NCI-H2107 treated with DMSO at 0.1 percent for 48 hours (cell line): ENCODE measurements around the gene NID2.

Experiments used
- DNase-seq: peaks from one replicate; lab custom pipeline; 2025; ENCODE audit not compliant: unreplicated experiment; lab: John Stamatoyannopoulos, UW

NID2 gene

DNA sequence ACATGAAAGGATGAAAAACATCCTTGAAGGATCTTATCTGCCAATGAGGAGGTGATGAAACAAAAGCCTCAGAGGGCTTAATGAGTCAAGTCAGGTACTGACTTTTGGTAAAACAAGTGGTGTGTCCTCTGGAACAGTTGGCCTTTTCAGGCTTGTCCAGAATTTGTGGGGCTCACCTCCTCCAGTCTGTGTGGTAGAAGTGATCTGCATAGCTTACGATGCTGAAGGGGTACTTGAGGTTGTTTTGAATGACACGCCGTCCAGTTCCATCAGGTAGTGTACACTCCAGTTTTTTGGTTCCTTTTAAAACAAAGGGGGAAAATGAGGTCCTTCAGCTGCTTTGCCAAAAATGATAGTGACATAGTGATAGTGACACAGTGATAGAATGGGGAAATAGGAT is 62.5 kb downstream of the NID2 start:
- no peak for DNase-seq

DNA sequence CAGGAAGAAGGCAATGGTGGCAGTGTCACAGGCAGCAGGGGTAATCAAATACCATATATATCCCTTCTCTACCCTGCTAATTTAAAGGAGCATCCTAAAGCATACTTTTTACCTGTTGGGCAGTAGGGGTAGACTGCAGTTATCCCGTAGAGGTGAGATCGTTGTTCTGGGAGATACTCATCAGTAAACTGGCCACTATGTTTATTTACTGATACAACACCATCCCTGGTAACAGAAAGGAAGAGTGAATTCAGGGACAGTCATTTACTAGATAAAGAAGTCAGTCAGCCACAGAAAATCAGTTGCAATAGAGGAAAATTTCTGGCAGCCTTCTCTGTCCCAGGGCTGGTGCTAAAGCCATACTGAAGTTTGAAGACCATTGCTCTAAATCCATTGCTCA is 63.2 kb downstream of the NID2 start:
- no peak for DNase-seq

GRCh38 chr14:52003324-52003723 is 65.5 kb downstream of the NID2 start:
- DNase-seq, result no peak

DNA sequence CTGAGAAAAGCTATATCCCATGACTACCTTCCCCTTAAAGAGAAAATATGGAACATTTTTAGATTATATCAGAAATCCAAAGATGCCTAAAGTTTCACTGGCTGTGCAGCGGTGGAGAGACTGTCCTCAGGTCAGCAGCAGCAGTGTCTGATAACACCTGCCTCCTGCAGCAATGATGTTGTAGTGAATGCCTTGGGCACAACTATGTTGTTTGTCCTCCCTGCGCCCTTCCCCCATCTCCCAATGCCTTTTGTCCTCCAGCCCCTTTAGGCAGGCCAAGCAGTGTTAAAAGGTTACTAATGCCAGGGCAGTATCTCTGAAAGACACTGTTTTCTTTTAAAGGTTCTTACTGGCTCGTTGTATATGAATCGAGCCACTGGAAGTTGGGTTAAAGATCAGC is 66.3 kb downstream of the NID2 start:
- no peak for DNase-seq

DNA sequence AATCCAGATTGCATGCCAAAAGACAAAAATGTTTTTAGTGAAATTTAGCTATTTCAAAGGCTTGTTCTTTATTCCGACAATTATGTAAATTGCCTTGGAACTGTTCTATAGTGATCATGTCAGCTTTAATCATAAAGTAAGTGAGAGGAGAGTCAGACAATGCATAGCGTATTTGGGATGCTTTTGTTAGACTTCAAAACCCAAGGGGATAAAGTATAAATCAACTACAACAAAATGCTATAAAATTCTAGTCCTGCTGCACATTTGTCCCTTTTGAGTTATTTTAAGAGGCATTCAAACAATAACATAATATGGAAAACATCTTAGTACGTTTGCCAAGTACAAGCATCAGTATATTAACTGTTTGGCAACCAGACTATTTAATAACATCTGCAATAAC is 68.2 kb downstream of the NID2 start:
- DNase-seq, result no peak

GRCh38 chr14:52000019-52000582 is 68.8 kb downstream of the NID2 start:
- no peak for DNase-seq

DNA sequence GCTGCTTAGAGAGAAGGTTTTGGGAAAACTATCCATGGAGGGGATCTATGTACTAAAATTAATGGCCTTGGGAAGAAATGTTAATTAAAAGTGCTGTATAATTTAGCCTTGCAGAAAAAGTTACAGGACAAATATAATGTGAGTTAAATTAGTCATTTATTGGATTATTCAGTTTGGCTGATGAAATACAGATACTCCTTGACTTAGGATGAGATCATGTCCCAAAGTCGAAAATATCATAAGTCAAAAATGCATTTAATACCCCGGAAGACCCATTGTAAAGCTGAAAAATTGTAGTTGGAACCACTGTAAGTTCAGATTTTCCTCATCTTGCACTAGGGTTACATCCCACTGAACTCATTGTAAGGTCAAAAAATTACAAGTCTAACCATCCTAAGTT is 69.8 kb downstream of the NID2 start:
- DNase-seq, result no peak

- DNase-seq, result no peak
Measured at GRCh38 chr14:51998348-51998747, 70.5 kb downstream of the NID2 start.

DNA sequence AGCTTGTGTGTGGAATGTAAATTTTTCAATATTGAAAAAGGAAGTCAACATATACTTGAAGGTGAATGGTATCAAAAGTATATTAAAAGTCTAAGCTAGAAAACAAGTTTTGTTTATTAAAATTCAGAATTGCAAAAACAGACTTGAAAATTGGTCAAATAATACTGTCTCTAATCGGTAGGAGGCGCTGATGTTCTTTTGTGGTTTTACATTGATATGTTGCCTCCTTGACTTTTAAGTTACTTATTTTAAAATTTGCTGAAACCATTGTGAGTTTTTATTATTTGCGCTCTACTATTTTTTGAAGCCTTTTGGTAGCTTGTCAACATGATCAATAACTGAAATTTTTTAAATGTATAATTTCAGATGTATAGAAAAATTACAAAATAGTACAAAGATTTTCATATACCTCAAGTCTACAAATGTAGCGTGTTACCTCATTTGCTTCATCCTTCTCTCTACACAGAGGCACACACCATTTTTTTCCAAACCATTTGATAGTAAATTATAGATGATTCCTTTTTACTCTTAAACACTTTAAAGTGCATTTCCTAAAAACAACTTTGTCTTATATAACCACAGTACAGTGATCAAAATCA is 72.6 kb downstream of the NID2 start:
- DNase-seq, result no peak

DNA sequence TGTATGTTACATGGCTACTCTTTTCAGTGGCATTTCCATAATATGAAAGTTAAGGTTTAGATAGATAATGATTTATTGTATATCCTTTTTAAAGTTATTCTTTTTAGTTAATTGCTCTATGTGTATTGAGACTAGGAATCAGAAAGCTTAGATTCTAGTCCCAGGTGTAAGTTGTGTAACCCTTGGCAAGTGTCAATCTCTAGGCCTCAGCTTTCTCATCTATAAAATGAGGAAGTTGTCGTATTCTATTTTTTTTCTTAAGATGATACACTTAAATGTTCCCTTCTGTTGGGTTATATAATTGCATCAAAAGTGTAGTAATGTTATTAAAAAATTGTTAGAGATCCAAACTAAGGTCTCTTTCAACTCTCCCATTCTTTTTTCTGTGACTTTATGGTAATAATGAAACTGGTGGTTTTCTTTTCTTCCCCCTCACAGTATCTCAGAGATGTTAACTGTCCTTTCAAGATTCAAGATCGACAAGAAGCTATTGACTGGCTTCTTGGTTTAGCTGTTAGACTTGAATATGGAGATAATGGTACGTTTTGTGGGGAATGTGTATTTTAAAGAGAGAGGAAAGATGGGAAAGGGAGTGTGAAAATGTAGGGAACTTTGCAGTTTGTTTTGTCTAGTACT is 75.5 kb downstream of the NID2 start:
- no peak for DNase-seq

- no peak for DNase-seq
Measured at GRCh38 chr14:51990488-51990887, 78.4 kb downstream of the NID2 start.

DNA sequence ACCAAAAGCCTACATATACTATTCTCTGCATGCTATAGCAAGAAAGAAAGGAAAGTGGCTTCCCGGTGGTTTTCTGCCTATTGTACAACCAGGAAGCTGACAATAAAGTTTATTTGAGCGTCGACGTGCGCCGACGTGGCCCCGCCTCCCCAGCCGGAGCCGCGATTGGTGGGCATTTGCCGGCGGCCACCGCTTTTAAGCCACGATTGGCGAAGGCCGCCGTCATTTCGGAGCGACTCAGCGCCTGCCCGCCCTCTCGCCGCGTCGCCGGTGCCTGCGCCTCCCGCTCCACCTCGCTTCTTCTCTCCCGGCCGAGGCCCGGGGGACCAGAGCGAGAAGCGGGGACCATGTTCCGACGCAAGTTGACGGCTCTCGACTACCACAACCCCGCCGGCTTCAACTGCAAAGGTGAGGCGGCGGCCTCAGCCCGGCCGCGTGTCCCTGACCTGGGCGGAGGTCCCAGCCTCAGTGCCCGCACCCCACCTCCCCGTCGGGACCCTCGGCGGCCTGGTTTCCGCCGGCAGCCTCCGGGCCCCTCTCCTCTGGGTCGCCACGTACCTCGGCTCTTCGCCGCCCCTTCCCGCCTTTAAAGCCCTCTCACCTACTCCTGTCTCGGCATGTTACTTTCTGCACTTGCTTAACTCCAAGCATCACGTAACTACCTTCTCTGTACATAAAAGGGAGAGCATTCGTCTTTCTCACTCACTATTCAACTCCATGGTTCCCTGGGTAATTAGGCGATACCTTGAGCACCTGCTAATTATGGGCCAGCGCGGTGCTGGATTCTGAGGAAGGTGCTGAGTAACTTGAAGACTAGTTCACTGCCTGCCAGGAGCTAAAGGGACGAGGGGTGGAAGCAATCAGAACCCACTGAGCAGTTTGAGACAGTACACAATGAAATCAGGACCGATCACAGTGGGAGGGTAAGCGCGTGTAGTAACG is 79.3 kb downstream of the NID2 start, which contains the start of gene RTRAF:
RTRAF (plus strand) TSS at position 254 of the 942 bp plus-strand sequence; CDS start at position 348, 94 bp downstream.
- peak; percentile 95 for DNase-seq

DNA sequence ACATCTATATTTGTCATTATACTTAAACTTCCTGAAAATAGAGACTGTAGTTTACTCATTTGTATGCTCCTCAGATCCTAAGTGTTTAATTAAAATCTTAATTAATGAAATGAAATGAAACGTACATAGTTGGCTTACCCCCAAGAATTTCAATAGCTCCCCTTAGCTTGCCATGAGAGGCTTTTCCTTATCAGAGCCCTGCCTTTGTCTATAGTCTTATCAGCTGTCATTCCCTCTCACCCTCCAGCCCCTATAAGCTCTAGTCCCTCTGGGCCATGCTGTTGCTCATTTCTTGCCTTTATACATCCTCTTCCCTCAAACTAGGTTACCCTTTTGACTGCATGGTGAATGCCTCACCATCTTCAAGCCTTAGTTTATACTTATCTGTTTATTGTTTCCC is 80.6 kb downstream of the NID2 start:
- DNase-seq, result no peak

GRCh38 chr14:51981218-51981854 is 87.5 kb downstream of the NID2 start:
- DNase-seq, result no peak

GRCh38 chr14:51979088-51979709 is 89.7 kb downstream of the NID2 start:
- DNase-seq, result peak; percentile 68

GRCh38 chr14:51978681-51979085 is 90.2 kb downstream of the NID2 start:
- no peak for DNase-seq

DNA sequence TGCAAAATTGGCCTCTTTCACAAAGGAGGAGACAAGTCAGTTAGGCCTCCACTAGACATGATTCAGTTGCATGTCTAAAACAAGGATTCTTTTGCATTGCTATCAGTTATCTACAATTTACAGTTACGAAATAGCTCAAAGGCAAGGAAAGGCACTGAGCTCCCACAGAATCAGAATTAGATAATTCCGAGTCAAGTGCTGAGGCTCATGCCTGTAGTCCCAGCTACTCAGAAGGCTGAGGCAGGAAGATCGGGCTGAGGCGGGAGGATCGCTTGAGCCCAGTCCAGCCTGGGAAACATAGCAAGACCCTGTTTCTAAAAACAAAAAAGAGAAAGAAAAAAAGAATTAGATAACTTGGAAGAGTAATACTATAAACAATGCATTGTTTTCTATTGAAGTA is 91.8 kb downstream of the NID2 start:
- DNase-seq, result no peak

DNA sequence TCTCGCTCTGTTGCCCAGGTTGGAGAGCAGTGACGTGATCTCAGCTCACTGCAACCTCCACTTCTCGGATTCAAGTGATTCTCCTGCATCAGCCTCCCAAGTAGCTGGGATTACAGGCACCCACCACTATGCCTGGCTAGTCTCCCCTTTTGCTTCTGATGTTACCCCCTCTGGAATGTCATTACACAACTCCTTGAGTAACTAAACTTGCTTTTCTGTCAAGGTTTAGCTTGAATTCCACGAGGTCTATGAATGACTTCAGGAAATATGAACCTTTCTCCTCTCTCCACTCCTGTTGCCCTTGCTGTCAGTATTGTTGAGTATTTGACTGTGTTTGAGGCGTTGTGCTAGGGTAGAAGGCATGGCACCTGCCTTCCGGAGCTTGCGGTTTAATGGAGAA is 96.3 kb downstream of the NID2 start:
- DNase-seq, result no peak

GRCh38 chr14:51969852-51970540 is 98.9 kb downstream of the NID2 start:
- no peak for DNase-seq

DNA sequence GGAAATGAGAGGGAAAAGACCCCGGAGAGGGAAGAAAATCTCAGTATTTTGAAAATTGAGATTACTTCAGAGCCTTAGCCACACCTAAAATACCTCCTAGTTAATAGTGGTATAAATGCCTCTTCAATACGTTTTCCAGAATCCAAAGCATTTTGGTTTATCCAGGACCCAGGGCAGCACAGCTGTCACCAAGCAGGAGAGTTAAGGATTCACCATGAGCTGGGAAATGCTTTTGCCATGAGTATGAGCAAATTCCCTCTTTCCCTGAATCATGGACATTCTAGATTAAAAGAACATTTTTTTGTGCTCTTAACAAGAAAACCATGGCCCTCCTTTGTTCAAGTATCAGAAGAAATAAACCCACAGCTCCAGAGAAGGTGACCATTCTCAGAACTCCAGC is 101.3 kb downstream of the NID2 start:
- no peak for DNase-seq
